GM12873 (cell line): ENCODE measurements around the gene COL23A1.

Experiments
- TF ChIP-seq, protein P1 (sequence below): IDR thresholded peaks from 2 replicates; pipeline ENCODE4 v1.5.1; 2012; ENCODE audit warnings: low read depth, mild to moderate bottlenecking, moderate library complexity, low read length, control low read depth; ENCODE audit not compliant: insufficient read depth; ENCODE audit errors: missing control alignments

The COL23A1 gene

DNA sequence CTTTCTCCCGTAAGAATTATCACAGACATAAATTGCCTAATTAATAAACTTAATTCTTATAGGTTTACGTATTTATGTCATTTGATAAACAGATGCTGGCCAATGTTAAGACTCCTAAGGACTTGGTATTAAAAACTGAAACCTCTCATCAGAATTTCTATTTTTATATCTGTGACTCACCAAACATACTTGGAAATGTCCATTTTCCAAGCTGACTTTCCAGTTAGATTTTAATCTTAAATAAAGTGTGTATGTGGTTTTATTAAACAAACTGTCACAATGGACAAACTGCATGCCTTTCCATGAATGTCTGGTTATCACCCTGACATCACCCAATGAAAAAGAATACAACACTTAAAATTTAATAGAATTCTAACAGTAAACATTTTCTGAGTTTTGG lies 12.6 kb upstream of the COL23A1 start:
- TF ChIP-seq, protein P1, sequence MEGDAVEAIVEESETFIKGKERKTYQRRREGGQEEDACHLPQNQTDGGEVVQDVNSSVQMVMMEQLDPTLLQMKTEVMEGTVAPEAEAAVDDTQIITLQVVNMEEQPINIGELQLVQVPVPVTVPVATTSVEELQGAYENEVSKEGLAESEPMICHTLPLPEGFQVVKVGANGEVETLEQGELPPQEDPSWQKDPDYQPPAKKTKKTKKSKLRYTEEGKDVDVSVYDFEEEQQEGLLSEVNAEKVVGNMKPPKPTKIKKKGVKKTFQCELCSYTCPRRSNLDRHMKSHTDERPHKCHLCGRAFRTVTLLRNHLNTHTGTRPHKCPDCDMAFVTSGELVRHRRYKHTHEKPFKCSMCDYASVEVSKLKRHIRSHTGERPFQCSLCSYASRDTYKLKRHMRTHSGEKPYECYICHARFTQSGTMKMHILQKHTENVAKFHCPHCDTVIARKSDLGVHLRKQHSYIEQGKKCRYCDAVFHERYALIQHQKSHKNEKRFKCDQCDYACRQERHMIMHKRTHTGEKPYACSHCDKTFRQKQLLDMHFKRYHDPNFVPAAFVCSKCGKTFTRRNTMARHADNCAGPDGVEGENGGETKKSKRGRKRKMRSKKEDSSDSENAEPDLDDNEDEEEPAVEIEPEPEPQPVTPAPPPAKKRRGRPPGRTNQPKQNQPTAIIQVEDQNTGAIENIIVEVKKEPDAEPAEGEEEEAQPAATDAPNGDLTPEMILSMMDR: no peak

DNA sequence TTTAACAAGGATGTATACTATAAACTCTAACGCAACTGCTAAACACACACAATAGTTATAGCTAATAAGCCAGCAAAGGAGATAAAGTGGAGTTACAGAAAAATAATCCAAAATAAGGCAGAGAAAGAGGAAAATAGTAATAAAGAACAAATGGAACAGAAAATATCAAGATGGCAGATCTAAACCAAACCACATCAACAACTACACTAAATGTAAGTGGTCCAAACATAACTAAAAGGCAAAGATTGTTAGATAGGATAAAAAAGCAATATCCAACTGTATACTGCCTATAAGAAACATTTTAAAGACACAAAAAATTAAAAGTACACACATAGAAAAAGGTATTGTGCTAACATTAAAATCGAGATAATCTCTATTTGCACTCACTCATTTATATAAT lies 5.6 kb upstream of the COL23A1 start:
- TF ChIP-seq, protein P1: no peak

DNA sequence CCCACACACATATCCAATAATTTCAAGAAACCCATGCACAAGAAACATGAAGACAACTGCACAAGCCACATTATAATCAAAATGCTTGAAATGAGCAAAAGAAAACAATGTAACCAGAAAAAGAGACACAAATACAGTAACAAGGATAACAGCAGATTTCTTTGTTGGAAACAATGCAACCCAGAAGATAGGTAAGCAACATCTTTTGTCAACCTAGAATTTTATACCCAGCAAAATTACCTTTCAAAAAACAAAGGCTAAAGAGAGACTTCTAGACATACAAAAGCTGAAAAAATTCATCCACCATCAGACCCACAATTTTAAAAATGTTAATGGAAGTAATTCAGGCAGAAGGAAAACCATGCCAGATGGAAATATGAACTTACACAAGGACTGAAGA lies 5.0 kb upstream of the COL23A1 start:
- TF ChIP-seq, protein P1: no peak

DNA sequence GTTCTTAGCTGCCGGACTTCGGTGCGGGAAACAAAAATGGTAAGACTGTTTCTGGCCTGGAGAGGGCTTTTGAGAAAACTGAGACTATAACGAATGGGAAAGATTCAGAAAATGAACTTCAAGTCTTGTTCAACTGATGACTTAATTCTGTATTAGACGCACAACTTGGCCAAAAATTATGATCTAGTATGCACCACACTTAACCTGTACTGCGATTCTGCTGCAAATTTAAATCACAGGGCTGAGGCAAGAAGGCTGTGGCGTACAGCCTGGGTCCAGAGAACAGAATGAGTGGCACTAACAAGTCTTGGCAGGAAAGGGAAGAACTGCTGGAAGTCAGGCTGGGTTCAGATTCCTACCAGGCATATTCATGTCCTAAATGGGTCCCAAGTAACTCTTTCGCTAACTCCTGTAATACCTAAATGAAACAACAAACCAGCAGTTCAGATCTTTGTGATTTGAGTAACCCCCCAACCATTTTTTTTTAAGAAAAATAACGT lies 781 bp upstream of the COL23A1 start:
- TF ChIP-seq, protein P1: no peak

DNA sequence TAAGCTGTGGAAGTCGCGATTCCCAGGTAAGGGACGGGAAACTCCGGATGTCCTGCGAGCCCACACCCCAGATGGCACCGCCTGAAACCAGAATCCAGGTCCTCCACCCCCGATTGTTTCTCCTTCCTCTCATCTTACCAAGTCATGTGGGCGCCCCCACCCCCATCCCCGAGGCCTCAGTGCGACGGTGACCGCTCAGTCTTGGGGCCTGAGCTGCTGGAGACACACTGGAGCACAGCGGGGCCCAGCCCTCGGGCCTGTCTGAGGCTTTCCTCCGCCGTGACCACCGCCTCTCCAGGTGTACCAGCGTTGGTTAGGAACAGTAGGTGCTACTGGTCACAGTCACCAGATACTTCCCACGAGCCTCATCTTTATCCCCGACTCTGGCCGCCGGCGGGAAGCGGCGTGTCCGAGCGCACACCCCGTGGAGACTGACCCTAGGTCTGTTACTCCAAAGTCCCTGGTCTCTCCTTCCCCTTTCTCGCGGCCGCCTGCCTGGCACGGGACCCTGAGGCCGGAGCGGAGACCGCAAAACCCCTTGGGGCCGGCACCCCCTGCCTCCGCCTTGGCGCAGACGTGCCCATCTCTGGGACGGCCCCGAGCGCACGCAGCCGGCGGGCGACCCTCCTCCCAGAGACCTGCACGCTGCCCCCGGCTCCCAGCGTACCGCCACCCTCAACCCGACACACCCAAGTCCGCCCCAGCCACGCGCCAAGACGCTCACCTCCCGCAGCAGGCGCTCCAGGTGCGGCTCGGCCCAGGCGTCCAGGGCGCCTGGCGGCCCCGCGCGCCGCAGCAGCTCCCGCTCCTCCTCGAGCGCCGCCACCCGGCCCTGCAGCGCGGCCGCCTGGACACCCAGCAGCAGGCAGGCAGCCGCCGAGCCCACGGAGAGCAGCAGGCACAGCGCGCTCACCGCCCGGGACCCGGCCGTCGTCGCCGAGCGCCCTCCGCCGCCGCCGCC lies 733 bp downstream of the COL23A1 start:
- TF ChIP-seq, protein P1: no peak

DNA sequence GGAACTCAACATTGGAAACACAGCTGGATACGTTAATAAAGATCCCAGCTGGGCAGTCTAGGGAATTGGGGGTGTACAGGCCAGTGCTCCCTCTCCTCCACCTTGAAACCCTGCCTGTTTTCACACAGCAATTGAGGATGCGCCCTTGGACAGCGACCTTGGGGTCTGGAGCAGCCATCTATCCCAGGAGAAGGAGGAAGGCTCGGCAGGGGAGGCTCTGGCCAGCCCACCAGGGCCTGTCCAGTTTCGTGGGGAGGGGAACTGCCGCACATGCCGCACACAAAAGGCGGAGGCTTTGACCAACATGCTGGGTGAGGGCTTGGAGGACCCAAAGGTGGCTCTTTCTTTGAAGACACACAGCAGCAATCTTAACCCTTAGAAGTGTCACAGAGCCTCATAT lies 1.4 kb downstream of the COL23A1 start:
- TF ChIP-seq, protein P1: no peak

DNA sequence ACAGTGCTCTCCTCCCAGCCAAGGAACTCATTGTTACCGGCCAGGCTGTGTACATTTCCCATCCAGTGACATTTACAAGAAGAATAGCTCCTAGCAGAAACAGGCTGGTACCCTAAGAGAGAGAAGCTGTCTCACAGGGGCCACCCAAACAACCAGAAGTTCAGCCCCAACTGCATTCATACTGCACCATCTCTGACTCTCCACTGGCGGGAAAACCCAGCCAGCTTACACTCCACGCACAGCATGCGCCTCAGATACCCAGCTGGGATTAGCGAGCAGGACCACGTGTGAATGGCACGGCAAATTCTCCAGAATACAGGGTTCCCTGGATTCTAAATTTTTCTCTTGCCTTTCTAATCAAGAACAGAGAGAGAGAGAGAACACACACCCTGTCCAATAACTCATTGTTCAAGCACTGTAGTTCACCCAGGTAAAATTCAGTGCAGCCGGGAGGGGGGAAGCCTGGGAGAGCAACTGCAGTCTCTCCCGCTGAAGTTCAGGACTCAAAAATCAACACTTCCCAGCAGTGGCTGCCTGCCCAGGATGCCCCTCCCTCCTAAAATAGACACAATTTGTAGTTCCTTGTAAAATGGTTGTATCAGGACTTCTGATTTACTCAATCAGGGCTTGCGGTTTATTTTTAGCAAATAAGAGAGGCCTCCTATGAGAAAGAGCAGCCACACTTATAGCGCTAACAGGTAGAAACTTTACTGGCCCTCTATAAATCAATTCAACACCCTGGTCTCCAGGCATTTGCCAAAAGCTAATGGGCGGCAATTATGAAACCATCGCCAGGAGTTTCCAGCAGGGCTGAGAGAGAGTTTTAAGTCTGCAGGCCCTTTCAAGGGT lies 2.2 kb downstream of the COL23A1 start:
- TF ChIP-seq, protein P1: no peak
